Trophoblast cell (in vitro differentiated cells and primary cell): ENCODE data around the gene BUB1B.

Experiments used
- DNase-seq, 2 donors: peaks; one replicate each; pipeline ENCODE4 v3.0.0-alpha.2; 2016
- H2AFZ ChIP-seq: 2 replicates; pipeline ENCODE4 v1.6.1; 2013; ENCODE audit warnings: low read length, moderate library complexity, mild to moderate bottlenecking; ENCODE audit not compliant: insufficient read depth, poor library complexity
- H2AK5ac ChIP-seq: 2 replicates; pipeline ENCODE4 v1.6.1; 2013; ENCODE audit warnings: mild to moderate bottlenecking, low read length
- H2BK120ac ChIP-seq: 2 replicates; pipeline ENCODE4 v1.6.1; 2013; ENCODE audit warnings: low read length, mild to moderate bottlenecking, moderate library complexity; ENCODE audit not compliant: insufficient read depth, poor library complexity
- H2BK12ac ChIP-seq: 2 replicates; pipeline ENCODE4 v1.6.1; 2013; ENCODE audit warnings: mild to moderate bottlenecking, low read length, moderate library complexity
- H2BK5ac ChIP-seq: 2 replicates; pipeline ENCODE4 v1.6.1; 2013; ENCODE audit warnings: low read length, low read depth, moderate library complexity, mild to moderate bottlenecking; ENCODE audit not compliant: poor library complexity
- H3K14ac ChIP-seq: 2 replicates; pipeline ENCODE4 v1.6.1; 2013; ENCODE audit warnings: mild to moderate bottlenecking, low read length
- H3K18ac ChIP-seq: 2 replicates; pipeline ENCODE4 v1.6.1; 2013; ENCODE audit warnings: mild to moderate bottlenecking, low read length
- H3K23ac ChIP-seq: 2 replicates; pipeline ENCODE4 v1.6.1; 2013; ENCODE audit warnings: low read length
- H3K27ac ChIP-seq: 2 replicates; pipeline ENCODE4 v1.5.1; 2013; ENCODE audit warnings: low read depth, mild to moderate bottlenecking, inconsistent platforms, low read length, moderate library complexity
- H3K27me3 ChIP-seq: 2 replicates; pipeline ENCODE4 v1.6.1; 2013; ENCODE audit warnings: inconsistent platforms, mild to moderate bottlenecking, low read length, moderate library complexity; ENCODE audit not compliant: insufficient read depth
- H3K36me3 ChIP-seq, 2 experiments: 1 replicate in 1 of 2; 2 replicates in 1 of 2; pipeline ENCODE4 v1.6.1; 2013; ENCODE audit warnings: low read length in 2 of 2, mild to moderate bottlenecking in 2 of 2, moderate library complexity in 1 of 2; ENCODE audit not compliant: insufficient read depth in 2 of 2, control insufficient read depth in 1 of 2
- H3K4ac ChIP-seq: 2 replicates; pipeline ENCODE4 v1.6.1; 2013; ENCODE audit warnings: low read depth, mild to moderate bottlenecking, low read length, moderate library complexity
- H3K4me1 ChIP-seq, 2 experiments: 1 replicate in 1 of 2; 2 replicates in 1 of 2; pipeline ENCODE4 v1.6.1; 2013; ENCODE audit warnings: low read length in 2 of 2, mild to moderate bottlenecking in 2 of 2, moderate library complexity in 1 of 2; ENCODE audit not compliant: insufficient read depth in 2 of 2, control insufficient read depth in 1 of 2
- H3K4me2 ChIP-seq: 2 replicates; pipeline ENCODE4 v1.6.1; 2013; ENCODE audit warnings: inconsistent platforms, mild to moderate bottlenecking, low read length, moderate library complexity
- H3K4me3 ChIP-seq: 2 replicates; pipeline ENCODE4 v1.5.1; 2013; ENCODE audit warnings: mild to moderate bottlenecking, low read depth, low read length, inconsistent platforms
- H3K79me1 ChIP-seq: one replicate; pipeline ENCODE4 v1.6.1; 2013; ENCODE audit warnings: low read length
- H3K79me2 ChIP-seq: 2 replicates; pipeline ENCODE4 v1.6.1; 2013; ENCODE audit warnings: low read length, mild to moderate bottlenecking; ENCODE audit not compliant: control insufficient read depth, insufficient read depth, poor library complexity
- H3K9ac ChIP-seq: 2 replicates; pipeline ENCODE4 v1.6.1; 2013; ENCODE audit warnings: mild to moderate bottlenecking, low read length
- H3K9me3 ChIP-seq: 2 replicates; pipeline ENCODE4 v1.6.1; 2013; ENCODE audit warnings: low read depth, mild to moderate bottlenecking, control low read depth, inconsistent platforms, low read length; ENCODE audit not compliant: insufficient read depth
- H4K12ac ChIP-seq: 2 replicates; pipeline ENCODE4 v1.6.1; 2013; ENCODE audit warnings: low read depth, mild to moderate bottlenecking, low read length, moderate library complexity
- H4K8ac ChIP-seq: 2 replicates; pipeline ENCODE4 v1.6.1; 2013; ENCODE audit warnings: low read depth, mild to moderate bottlenecking, low read length, moderate library complexity
- H4K91ac ChIP-seq: one replicate; pipeline ENCODE4 v1.6.1; 2013; ENCODE audit warnings: low read depth, mild to moderate bottlenecking, low read length, moderate library complexity
- WGBS: extraction: QIAGEN DNeasy Blood & Tissue Kit; methylation state at CpG from one replicate; pipeline ENCODE4 v1.1.7; 2013; ENCODE audit warnings: missing lambda C conversion rate; ENCODE audit not compliant: insufficient read length, insufficient coverage; ENCODE audit errors: extremely low coverage; 5-methylcytosine and 5-hydroxymethylcytosine counted together

BUB1B gene

GRCh38 chr15:40245666-40246450, 85.0 kb downstream of the BUB1B start:
- H3K18ac ChIP-seq, result peak overlapping the region; percentile 1
- no peak overlapping the region for H3K4me3 ChIP-seq
- no CpG with 5 or more reads among the region's 9 CpGs for WGBS
- H3K79me1 ChIP-seq, result peaks cover 10% of the 10 kb centered on the region
- H2BK120ac ChIP-seq, result peak overlapping the region; percentile 9
- H3K23ac ChIP-seq, result no peak overlapping the region
- H2BK12ac ChIP-seq, result peak overlapping the region; percentile 50
- peaks cover 2% of the 10 kb centered on the region for H3K9me3 ChIP-seq
- no peak overlapping the region for H3K9ac ChIP-seq
- no peak for DNase-seq
- H4K8ac ChIP-seq, result peak overlapping the region; percentile 0
- no peaks in the 10 kb centered on the region for H3K27me3 ChIP-seq
- peak overlapping the region; percentile 81 for H2AK5ac ChIP-seq
- peak overlapping the region; percentile 64 for H4K91ac ChIP-seq
- H3K4me2 ChIP-seq, result no peak overlapping the region
- H3K27ac ChIP-seq, result peak overlapping the region; percentile 73
- H2BK5ac ChIP-seq, result peak overlapping the region; percentile 2
- peaks cover 25 to 28% of the 10 kb centered on the region in 2 experiments for H3K4me1 ChIP-seq
- no peaks in the 10 kb centered on the region for H3K36me3 ChIP-seq
- no peak overlapping the region for H2AFZ ChIP-seq
- peak overlapping the region; percentile 3 for H3K14ac ChIP-seq
- H3K79me2 ChIP-seq, result peaks cover 3% of the 10 kb centered on the region
- peak overlapping the region; percentile 1 for H4K12ac ChIP-seq
- no peak overlapping the region for H3K4ac ChIP-seq

GRCh38 chr15:40246496-40247280, 85.8 kb downstream of the BUB1B start:
- no peak for DNase-seq
- Histone ChIP-seq H2BK5ac (no peak overlapping the region), H3K4me3 (no peak overlapping the region), H3K18ac (no peak overlapping the region), H3K14ac (no peak overlapping the region), H3K36me3 (no peaks in the 10 kb centered on the region), H3K4me1 (peaks cover 23 to 27% of the 10 kb centered on the region in 2 experiments), H3K27ac (no peak overlapping the region), H3K9me3 (no peaks in the 10 kb centered on the region), H3K79me2 (peaks cover 3% of the 10 kb centered on the region), H2AFZ (no peak overlapping the region), H3K4ac (no peak overlapping the region), H2BK12ac (peak overlapping the region; percentile 2), H2BK120ac (no peak overlapping the region), H3K79me1 (peaks cover 10% of the 10 kb centered on the region), H3K4me2 (no peak overlapping the region), H4K12ac (no peak overlapping the region), H3K23ac (no peak overlapping the region), H3K9ac (no peak overlapping the region), H4K8ac (no peak overlapping the region), H2AK5ac (peak overlapping the region; percentile 46), H4K91ac (peak overlapping the region; percentile 64), H3K27me3 (no peaks in the 10 kb centered on the region)
- WGBS, result no CpG with 5 or more reads among the region's 8 CpGs

GRCh38 chr15:40247406-40247971, 86.6 kb downstream of the BUB1B start:
- DNase-seq, result no peak
- WGBS, result no CpG with 5 or more reads among the region's 12 CpGs
- Histone ChIP-seq H3K4me1 (peaks cover 31 to 34% of the 10 kb centered on the region in 2 experiments), H3K18ac (no peak overlapping the region), H2BK120ac (no peak overlapping the region), H4K8ac (no peak overlapping the region), H4K12ac (no peak overlapping the region), H2AFZ (no peak overlapping the region), H2AK5ac (no peak overlapping the region), H3K27me3 (peaks cover 2% of the 10 kb centered on the region), H3K4me3 (no peak overlapping the region), H3K14ac (no peak overlapping the region), H3K23ac (no peak overlapping the region), H3K9ac (no peak overlapping the region), H2BK5ac (no peak overlapping the region), H3K27ac (no peak overlapping the region), H2BK12ac (peak overlapping the region; percentile 15), H3K4me2 (no peak overlapping the region), H3K79me2 (peaks cover 4% of the 10 kb centered on the region), H3K36me3 (no peaks in the 10 kb centered on the region), H3K79me1 (peaks cover 12% of the 10 kb centered on the region), H3K9me3 (no peaks in the 10 kb centered on the region), H3K4ac (no peak overlapping the region), H4K91ac (peak overlapping the region; percentile 16)

- H4K91ac ChIP-seq, result no peak overlapping the region
- H3K4ac ChIP-seq, result no peak overlapping the region
- H3K27ac ChIP-seq, result no peak overlapping the region
- no peak overlapping the region for H4K8ac ChIP-seq
- H3K14ac ChIP-seq, result no peak overlapping the region
- H3K4me3 ChIP-seq, result no peak overlapping the region
- no CpG with 5 or more reads among the region's 17 CpGs for WGBS
- H3K9ac ChIP-seq, result no peak overlapping the region
- H3K23ac ChIP-seq, result no peak overlapping the region
- H3K9me3 ChIP-seq, result no peaks in the 10 kb centered on the region
- no peaks in the 10 kb centered on the region for H3K36me3 ChIP-seq
- H3K79me1 ChIP-seq, result peaks cover 19% of the 10 kb centered on the region
- H3K18ac ChIP-seq, result no peak overlapping the region
- peak in 1 of 2 donors; percentile 22 for DNase-seq
- peaks cover 4% of the 10 kb centered on the region for H3K27me3 ChIP-seq
- no peak overlapping the region for H2AFZ ChIP-seq
- peaks cover 11% of the 10 kb centered on the region for H3K79me2 ChIP-seq
- no peak overlapping the region for H2BK120ac ChIP-seq
- peak overlapping the region; percentile 35 for H2BK12ac ChIP-seq
- H3K4me1 ChIP-seq, result peaks cover 37 to 38% of the 10 kb centered on the region in 2 experiments
- no peak overlapping the region for H4K12ac ChIP-seq
- H2BK5ac ChIP-seq, result no peak overlapping the region
- H2AK5ac ChIP-seq, result peak overlapping the region; percentile 3
- H3K4me2 ChIP-seq, result no peak overlapping the region
These were observed 87.3 kb downstream of the BUB1B start for GRCh38 chr15:40248006-40248783.
